NK-92 (cell line): ENCODE measurements around the gene ZNF569.
"Not testable (repeated sequence)": the region's sequence is repeated elsewhere in the genome, so short reads cannot be mapped to it uniquely, and the experiment has no call there.

ENCODE experiments used
- DNase-seq: peaks from one replicate; lab custom pipeline; 2025; ENCODE audit not compliant: unreplicated experiment; lab: John Stamatoyannopoulos, UW

Gene ZNF569

GRCh38 chr19:37403403-37403802 lies 63.8 kb downstream of the ZNF569 start:
- no peak for DNase-seq

- DNase-seq = no peak
These were observed 66.2 kb downstream of the ZNF569 start for GRCh38 chr19:37401078-37401477.

DNA sequence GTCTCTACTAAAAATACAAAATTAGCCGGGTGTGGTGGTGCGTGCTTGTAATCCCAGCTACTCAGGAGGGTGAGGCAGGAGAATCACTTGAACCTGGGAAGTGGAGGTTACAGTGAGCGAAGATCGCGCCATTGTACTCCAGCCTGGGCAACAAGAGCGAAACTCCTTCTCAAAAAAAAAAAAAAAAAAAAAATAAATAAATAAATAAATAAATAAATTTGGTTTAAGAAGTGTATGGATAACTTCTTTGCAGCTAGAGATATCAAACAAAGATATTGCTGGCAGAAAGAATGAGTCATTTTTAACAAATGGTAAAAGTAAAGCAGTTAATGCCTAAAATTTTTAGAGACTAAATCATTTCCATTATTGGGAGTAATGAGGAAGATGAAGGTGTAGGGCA lies 75.8 kb downstream of the ZNF569 start:
- DNase-seq = not testable (repeated sequence)

- no peak for DNase-seq
These were observed 78.0 kb downstream of the ZNF569 start for GRCh38 chr19:37389234-37389633.

DNA sequence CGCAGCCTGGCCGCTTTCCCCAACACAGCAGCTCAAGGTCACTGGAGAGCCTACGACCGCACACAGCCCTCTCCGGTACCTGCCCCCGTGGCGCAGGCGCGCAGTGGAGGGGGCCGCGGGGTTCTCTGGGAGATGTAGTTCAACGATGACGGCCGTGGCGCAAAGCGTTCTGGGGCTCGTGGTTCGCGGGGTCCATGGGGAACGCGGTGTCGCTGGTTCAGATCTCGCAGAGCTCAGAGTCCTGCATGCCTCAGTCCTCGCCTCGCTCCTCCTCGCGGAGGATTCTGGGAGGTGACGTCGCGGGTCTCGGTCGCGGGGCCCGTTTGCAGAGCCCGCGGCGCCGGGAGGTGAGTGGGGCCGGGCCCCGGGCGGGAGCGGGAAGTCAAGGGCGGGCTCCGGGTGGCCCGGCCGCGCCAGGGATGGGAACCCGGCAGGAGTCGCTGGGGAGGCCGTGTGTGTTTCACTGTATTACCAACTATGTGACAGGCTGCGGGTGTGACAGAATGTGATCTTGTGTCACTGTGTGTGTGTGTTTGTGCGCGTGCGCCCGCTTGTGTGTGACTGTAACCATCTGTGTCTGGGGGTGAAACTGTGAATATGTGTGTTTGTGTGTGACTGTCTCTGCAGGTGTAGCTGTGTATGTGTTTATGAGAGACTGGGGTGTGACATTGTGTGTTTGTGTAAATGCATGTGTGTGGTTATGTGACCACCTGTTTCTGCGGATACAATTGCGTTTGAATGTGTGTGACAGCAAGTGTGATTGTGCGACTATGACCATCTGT lies 96.2 kb downstream of the ZNF569 start, which contains the start of gene ZNF527:
Gene ZNF527 (plus strand): TSS at position 220 of the 782 bp plus-strand sequence. CDS start 3,100 bp downstream, outside the sequence.
- DNase-seq = peak; percentile 67

GRCh38 chr19:37370386-37370879 lies 96.8 kb downstream of the ZNF569 start:
- not testable (repeated sequence) for DNase-seq

GRCh38 chr19:37362733-37363132 lies 104.5 kb downstream of the ZNF569 start:
- no peak for DNase-seq

- no peak for DNase-seq
These were observed 105.2 kb downstream of the ZNF569 start for GRCh38 chr19:37361994-37362393.
